HepG2 (cell line): ENCODE data around the gene RNF222. TPM values are rescaled to one million over a fixed set of nuclear protein-coding genes. Genes with fewer than 3 reads are reported as not detected.

Source experiments
- ATAC-seq: fragments of 200-7000 bp; cut with Tn5 transposase; 3 replicates; pipeline ENCODE4 v1.9.1; 2020; ENCODE audit warnings: mild to moderate bottlenecking, moderate library complexity
- BruUV-seq: library from RNA; stranded (reverse); fragments of 400-500 nt; replicated peaks from 2 replicates; lab custom pipeline; 2021; lab: Mats Ljungman, UMichigan
- CTCF ChIA-PET: fragments of 300-600 bp; formaldehyde crosslinking; extraction: SDS; loops from one replicate; lab custom pipeline; 2021; ENCODE audit warnings: low total read pairs, inconsistent platforms, low intra/inter-chr PET ratio; lab: Yijun Ruan, JAX
- POLR2A ChIA-PET: fragments of 350-600 bp; sonication (Branson Sonifier 250); formaldehyde crosslinking; loops from one replicate; lab custom pipeline; 2020; ENCODE audit warnings: antibody characterized with exemption, inconsistent platforms; lab: Yijun Ruan, JAX
- DNase-seq: peaks from one replicate; pipeline ENCODE4 v3.0.0-alpha.2; 2015; ENCODE audit warnings: low spot score
- FAIRE-seq: peaks from 3 replicates; lab custom pipeline; 2011; peaks lifted over from hg19 to GRCh38; lab: Jason Lieb, UNC
- H2AFZ ChIP-seq: one replicate; pipeline ENCODE4 v1.6.1; 2011; ENCODE audit warnings: low read length, inconsistent platforms
- H3K27ac ChIP-seq: fragments of 300-600 bp; 3 replicates; pipeline ENCODE4 v1.8.0; 2011; ENCODE audit warnings: mixed run types, mild to moderate bottlenecking, mixed read lengths, low read length, inconsistent platforms; ENCODE audit not compliant: insufficient read depth; ENCODE audit errors: extremely low read length
- H3K27me3 ChIP-seq, 2 experiments: fragments of 200-600 bp in 1 of 2; 2 replicates in 1 of 2; 3 replicates in 1 of 2; pipeline versions ENCODE4 v1.6.0 to v1.8.0; 2011; ENCODE audit warnings: low read length in 2 of 2, mild to moderate bottlenecking in 2 of 2, moderate library complexity in 2 of 2, inconsistent platforms in 1 of 2; ENCODE audit not compliant: insufficient read depth in 2 of 2, control insufficient read depth in 1 of 2
- H3K36me3 ChIP-seq, 2 experiments: fragments of 200-600 bp in 1 of 2; replicated peaks in 1 of 2; 2 replicates in 1 of 2; 3 replicates in 1 of 2; pipeline versions ENCODE4 v1.5.1 to v1.8.0; 2011; ENCODE audit warnings: low read length in 2 of 2, inconsistent platforms in 1 of 2; ENCODE audit not compliant: insufficient read depth in 2 of 2, control insufficient read depth in 1 of 2
- H3K4me1 ChIP-seq: 2 replicates; pipeline ENCODE4 v1.5.1; 2012; ENCODE audit warnings: low read length, inconsistent platforms; ENCODE audit not compliant: insufficient read depth
- H3K4me2 ChIP-seq: 2 replicates; pipeline ENCODE4 v1.6.0; 2011; ENCODE audit warnings: low read depth, low read length, inconsistent platforms
- H3K4me3 ChIP-seq, 3 experiments: fragments of 200-600 bp in 1 of 3; sonication (generic), shearing (Covaris generic) in 1 of 3; replicated peaks in 1 of 3; 2 replicates each; pipeline ENCODE4 v1.5.1; 2011 to 2016; ENCODE audit warnings: low read length in 3 of 3, inconsistent platforms in 2 of 3, low read depth in 2 of 3, mild to moderate bottlenecking in 2 of 3, control low read depth in 1 of 3, mixed read lengths in 1 of 3; ENCODE audit not compliant: insufficient read depth in 1 of 3
- H3K79me2 ChIP-seq: one replicate; pipeline ENCODE4 v1.6.1; 2011; ENCODE audit warnings: low read length, inconsistent platforms; ENCODE audit not compliant: insufficient read depth
- H3K9ac ChIP-seq: 2 replicates; pipeline ENCODE4 v1.6.0; 2011; ENCODE audit warnings: mild to moderate bottlenecking, low read depth, low read length, inconsistent platforms; ENCODE audit not compliant: insufficient read depth
- H3K9me3 ChIP-seq: 2 replicates; pipeline ENCODE4 v1.5.1; 2012; ENCODE audit warnings: mild to moderate bottlenecking, low read length
- H4K20me1 ChIP-seq: 2 replicates; pipeline ENCODE4 v1.6.0; 2011; ENCODE audit warnings: inconsistent platforms, mild to moderate bottlenecking, low read length, moderate library complexity; ENCODE audit not compliant: insufficient read depth
- BRCA1 ChIP-seq: sonication (generic); formaldehyde crosslinking; IDR thresholded peaks from 2 replicates; pipeline ENCODE4 v1.4.0; 2020; ENCODE audit warnings: missing genetic modification reagents
- FOXA3 ChIP-seq: IDR thresholded peaks from 2 replicates; pipeline ENCODE4 v1.6.1; 2016; ENCODE audit warnings: missing genetic modification reagents, missing compliant biosample characterization
- MED8 ChIP-seq: sonication (generic); formaldehyde crosslinking; IDR thresholded peaks from 2 replicates; pipeline ENCODE4 v1.8.1; 2023; ENCODE audit warnings: mild to moderate bottlenecking, missing genetic modification reagents; ENCODE audit not compliant: insufficient replicate concordance
- TIGD3 ChIP-seq: sonication (generic); formaldehyde crosslinking; IDR thresholded peaks from 2 replicates; pipeline ENCODE4 v1.5.1; 2020; ENCODE audit warnings: mild to moderate bottlenecking, missing genetic modification reagents, borderline replicate concordance
- ZNF687 ChIP-seq: sonication (generic); formaldehyde crosslinking; IDR thresholded peaks from 2 replicates; pipeline ENCODE4 v1.5.1; 2020; ENCODE audit warnings: mild to moderate bottlenecking, missing genetic modification reagents, moderate library complexity
- whole genome bisulfite sequencing: methylation state at CpG from one replicate; pipeline ENCODE4 v1.1.6; 2017; ENCODE audit warnings: low lambda C conversion rate; 5-methylcytosine and 5-hydroxymethylcytosine counted together
- in situ Hi-C: cut with HindIII; loops from 2 replicates; pipeline ENCODE4 v1.10.0; 2017; ENCODE audit warnings: low pct_unique_long_range_greater_than_20kb; ENCODE audit not compliant: extremely low pct_ligation_motif_present
- intact Hi-C: fragments of 100-400 bp; cut with micrococcal nuclease; formaldehyde crosslinking; loops from one replicate; pipeline ENCODE4 v1.10.0; 2022; ENCODE audit not compliant: unreplicated experiment
- polyA plus RNA-seq, 8 experiments: library from polyadenylated mRNA; depleted of rRNA in 3 of 8; stranded (reverse) in 7 of 8; unstranded in 1 of 8; fragments of >200 nt; fragmentation: Illumina TruSeq in 4 of 8; extraction: Trizol in 4 of 8; gene quantifications; 2 replicates each; pipeline versions ENCODE4 v1.2.1 to v1.2.3, GENCODE V29; 2011 to 2016; ENCODE audit warnings: low read depth in 4 of 8, missing spikeins in 1 of 8, mixed read lengths in 1 of 8; ENCODE audit not compliant: insufficient read depth in 1 of 8
- total RNA-seq, 5 experiments: library from RNA; depleted of rRNA; stranded (reverse); fragments of >200 nt; fragmentation: Illumina TruSeq; extraction: Trizol; gene quantifications; 2 replicates each; pipeline ENCODE4 v1.2.3, GENCODE V29; 2016; ENCODE audit warnings: low read depth in 1 of 5
- TF ChIP-seq, protein P1 (sequence below): sonication (generic); formaldehyde crosslinking; IDR thresholded peaks from 2 replicates; pipeline ENCODE4 v1.5.0; 2020; ENCODE audit warnings: mild to moderate bottlenecking, missing genetic modification reagents

RNF222 gene
- total and polyA plus RNA-seq, 2 of the 13 experiments (the other 11 are each of a cell fraction or from before 2014, with no cell fraction given) = not detected

DNA sequence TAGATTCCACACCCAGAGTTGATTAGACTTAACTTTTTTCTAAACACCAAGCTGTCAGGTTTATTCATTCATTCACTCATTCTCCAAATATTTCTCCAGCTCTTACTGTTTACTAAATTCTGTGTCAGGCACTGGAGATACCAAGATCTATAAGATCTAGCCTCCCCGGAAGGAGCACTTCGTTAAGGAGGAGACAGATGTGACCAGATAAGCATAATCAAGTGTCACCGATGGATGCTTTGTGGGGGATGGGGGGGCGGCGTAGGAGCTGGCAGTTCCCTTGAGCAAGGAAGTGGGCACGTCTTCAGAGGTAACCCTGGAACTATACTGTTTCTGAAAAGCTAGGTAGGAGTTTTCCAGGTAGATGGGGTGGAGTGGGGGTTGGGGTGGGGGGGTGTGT is 10.8 kb downstream of the RNF222 start:
- no peak overlapping the region for H3K4me3 ChIP-seq
- POLR2A ChIA-PET = no interaction called here
- TF ChIP-seq MED8 (CRISPR knock-in tag) = no peak
- no peak for TF ChIP-seq FOXA3 (CRISPR knock-in tag)
- TF ChIP-seq, protein P1, sequence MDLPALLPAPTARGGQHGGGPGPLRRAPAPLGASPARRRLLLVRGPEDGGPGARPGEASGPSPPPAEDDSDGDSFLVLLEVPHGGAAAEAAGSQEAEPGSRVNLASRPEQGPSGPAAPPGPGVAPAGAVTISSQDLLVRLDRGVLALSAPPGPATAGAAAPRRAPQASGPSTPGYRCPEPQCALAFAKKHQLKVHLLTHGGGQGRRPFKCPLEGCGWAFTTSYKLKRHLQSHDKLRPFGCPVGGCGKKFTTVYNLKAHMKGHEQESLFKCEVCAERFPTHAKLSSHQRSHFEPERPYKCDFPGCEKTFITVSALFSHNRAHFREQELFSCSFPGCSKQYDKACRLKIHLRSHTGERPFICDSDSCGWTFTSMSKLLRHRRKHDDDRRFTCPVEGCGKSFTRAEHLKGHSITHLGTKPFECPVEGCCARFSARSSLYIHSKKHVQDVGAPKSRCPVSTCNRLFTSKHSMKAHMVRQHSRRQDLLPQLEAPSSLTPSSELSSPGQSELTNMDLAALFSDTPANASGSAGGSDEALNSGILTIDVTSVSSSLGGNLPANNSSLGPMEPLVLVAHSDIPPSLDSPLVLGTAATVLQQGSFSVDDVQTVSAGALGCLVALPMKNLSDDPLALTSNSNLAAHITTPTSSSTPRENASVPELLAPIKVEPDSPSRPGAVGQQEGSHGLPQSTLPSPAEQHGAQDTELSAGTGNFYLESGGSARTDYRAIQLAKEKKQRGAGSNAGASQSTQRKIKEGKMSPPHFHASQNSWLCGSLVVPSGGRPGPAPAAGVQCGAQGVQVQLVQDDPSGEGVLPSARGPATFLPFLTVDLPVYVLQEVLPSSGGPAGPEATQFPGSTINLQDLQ (CRISPR knock-in tag) = no peak
- TF ChIP-seq BRCA1 (CRISPR knock-in tag) = no peak
- no peak for TF ChIP-seq ZNF687 (CRISPR knock-in tag)
- TF ChIP-seq TIGD3 (CRISPR knock-in tag) = no peak
- no peaks in the 10 kb centered on the region for H3K36me3 ChIP-seq
- in situ Hi-C loops = no loop called here
- intact Hi-C loops = loop anchor here (10.0 kb wide), 1 partner anchor 48 kb away; the partner anchor contains the start of gene NDEL1
- 67% methylated on average over 6 of the region's 6 CpGs for WGBS
- CTCF ChIA-PET = no interaction called here
- FAIRE-seq (no peak), ATAC-seq (no peak), DNase-seq (no peak)
- H3K9me3 ChIP-seq = no peaks in the 10 kb centered on the region
- peaks cover 11% of the 10 kb centered on the region for H3K79me2 ChIP-seq
- no peak overlapping the region for H3K9ac ChIP-seq
- H3K4me2 ChIP-seq = no peak overlapping the region
- peaks cover 6% of the 10 kb centered on the region; the same call in 1 of the 2 replicates for H4K20me1 ChIP-seq
- H3K27me3 ChIP-seq = peaks cover 0 to 8% of the 10 kb centered on the region in 2 experiments; a peak in 1 of 5 replicates
- no peak overlapping the region for H3K27ac ChIP-seq
- no TSS peak for BruUV-seq
- no peak overlapping the region for H2AFZ ChIP-seq
- peaks cover 23% of the 10 kb centered on the region for H3K4me1 ChIP-seq
